Measurements from ENCODE around the gene LAMC2.
A peak's percentile ranks its signal among the peaks of the same experiment; 100 is the strongest.

Gene LAMC2

DNA sequence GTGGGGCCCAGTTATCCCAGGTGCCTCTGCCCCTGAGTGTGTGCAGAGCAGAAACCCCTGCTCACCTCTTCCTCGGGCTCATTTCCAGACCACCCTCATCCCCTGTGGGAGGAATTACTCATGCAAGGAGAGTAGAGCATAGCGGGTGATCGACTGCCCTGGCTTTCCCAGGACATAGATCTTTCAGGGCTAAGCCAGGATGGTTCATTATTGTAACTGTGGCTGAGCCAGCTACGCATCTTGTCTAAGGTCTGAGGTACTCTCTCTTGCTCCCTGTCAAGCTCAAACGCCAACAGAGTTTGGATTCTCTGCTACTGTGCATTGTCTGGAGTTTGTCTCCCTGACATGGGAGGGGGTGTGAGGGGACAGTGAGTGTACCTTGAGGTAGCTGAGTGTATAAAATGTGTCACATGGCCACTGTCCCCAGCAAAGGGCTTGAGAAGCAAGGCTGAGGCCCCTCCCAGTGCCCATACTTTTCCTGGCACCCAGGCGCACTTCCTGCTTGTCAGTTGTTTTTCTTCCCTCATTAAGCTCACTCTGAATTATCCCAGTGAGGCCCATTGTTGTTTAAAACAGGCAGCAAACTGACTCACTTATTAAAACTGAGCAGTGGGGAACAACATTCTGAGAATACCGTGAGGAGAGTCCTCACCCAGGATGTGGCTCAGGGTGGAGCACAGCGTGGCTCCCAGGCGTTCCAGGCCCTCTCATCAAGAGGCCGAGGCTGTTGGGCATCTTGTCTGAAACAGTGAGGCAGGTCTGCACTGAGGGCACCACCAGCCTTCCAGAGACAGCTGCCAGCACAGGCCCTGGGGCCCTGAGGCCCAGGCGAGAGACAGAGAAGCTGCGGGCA lies 92.9 kb downstream of the LAMC2 start:
- TF ChIP-seq CTCF (conservative IDR thresholded peaks at IDR 0.05; ENCODE audit: control insufficient read depth, insufficient read depth, low read depth, low read length), result no peak
- DNase-seq (ENCODE audit: low read depth), result peak; percentile 89
- H3K4me3 ChIP-seq (ENCODE audit: control insufficient read depth, low read depth, low read length), result peak overlapping the region; percentile 19

GRCh38 chr1:183279835-183280234 lies 93.8 kb downstream of the LAMC2 start:
- H3K4me3 ChIP-seq (ENCODE audit: control insufficient read depth, low read depth, low read length), result no peak overlapping the region
- peak; percentile 97 for DNase-seq (ENCODE audit: low read depth)
- TF ChIP-seq CTCF (conservative IDR thresholded peaks at IDR 0.05; ENCODE audit: control insufficient read depth, insufficient read depth, low read depth, low read length), result no peak

DNA sequence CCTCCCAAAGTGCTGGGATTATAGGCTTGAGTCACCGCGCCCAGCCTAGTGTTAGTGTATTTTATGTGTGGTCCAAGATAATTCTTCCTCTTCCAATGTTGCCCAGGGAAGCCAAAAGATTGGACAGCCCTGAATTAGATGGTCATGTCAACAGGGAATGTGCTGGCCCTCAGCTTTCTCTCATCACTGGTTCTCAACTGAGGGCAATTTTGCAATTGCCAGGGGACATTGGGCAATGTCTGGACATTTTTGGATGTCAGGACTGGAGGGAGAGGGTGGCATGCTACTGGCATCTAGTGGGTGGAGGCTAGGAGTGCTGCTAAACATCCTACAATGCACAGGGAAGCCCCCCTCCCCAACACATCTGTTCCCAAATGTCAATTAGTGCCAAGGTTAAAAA lies 95.0 kb downstream of the LAMC2 start:
- DNase-seq (ENCODE audit: low read depth), result peak; percentile 86
- no peak for TF ChIP-seq CTCF (conservative IDR thresholded peaks at IDR 0.05; ENCODE audit: control insufficient read depth, insufficient read depth, low read depth, low read length)
- no peak overlapping the region for H3K4me3 ChIP-seq (ENCODE audit: control insufficient read depth, low read depth, low read length)

DNA sequence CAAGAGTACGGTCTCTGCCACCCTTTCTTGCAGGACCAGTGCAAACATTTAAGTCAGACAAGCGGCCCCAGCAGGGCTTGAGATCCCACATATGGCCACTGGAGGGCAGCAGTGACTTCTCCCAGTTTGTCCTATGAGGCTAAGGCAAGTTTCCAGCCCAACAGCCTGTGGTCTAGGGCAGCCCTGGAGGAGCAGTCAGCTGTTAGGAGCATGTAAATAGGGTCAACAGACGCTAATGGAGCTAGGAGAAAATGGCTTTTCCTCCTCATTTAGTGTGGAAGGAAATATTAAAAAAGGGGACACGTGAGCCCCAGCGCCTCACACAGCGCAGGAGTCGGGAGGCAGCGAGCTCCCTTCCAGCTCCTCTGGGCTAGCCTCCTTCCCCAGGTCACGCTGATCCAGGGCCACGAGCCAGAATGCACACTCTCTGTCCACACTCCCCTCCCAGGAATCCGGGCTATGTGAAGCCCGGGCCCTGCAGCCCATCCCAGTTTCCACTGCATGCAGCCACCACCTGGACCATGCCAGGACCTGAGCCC lies 95.6 kb downstream of the LAMC2 start:
- no peak overlapping the region for H3K4me3 ChIP-seq (ENCODE audit: control insufficient read depth, low read depth, low read length)
- peak; percentile 90 for TF ChIP-seq CTCF (conservative IDR thresholded peaks at IDR 0.05; ENCODE audit: control insufficient read depth, insufficient read depth, low read depth, low read length)
- DNase-seq (ENCODE audit: low read depth), result peak; percentile 95

GRCh38 chr1:183282101-183282855 lies 96.2 kb downstream of the LAMC2 start:
- no peak for TF ChIP-seq CTCF (conservative IDR thresholded peaks at IDR 0.05; ENCODE audit: control insufficient read depth, insufficient read depth, low read depth, low read length)
- DNase-seq (ENCODE audit: low read depth), result no peak
- H3K4me3 ChIP-seq (ENCODE audit: control insufficient read depth, low read depth, low read length), result no peak overlapping the region

DNA sequence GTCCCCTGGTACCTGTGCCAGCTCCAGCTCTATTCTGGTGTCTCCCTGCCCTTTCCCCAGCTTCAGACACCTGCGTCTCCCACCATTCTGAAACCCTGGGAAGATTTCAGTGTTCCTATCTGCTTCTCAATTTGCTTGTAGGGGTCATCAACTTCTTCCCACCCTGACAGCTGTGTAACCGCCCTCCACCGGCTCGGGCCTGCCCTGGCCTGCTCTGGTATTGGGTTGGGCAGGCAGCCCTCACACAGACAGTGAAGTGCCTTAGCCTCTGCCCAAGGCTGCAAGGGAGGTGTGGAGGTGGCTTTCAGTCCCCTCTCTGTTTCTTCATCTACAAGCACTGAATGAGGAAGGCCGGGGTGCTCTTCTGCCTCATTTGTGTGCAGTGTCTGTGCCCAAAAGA lies 97.2 kb downstream of the LAMC2 start:
- DNase-seq (ENCODE audit: low read depth), result no peak
- no peak for TF ChIP-seq CTCF (conservative IDR thresholded peaks at IDR 0.05; ENCODE audit: control insufficient read depth, insufficient read depth, low read depth, low read length)
- H3K4me3 ChIP-seq (ENCODE audit: control insufficient read depth, low read depth, low read length), result no peak overlapping the region

Measured in fibroblast of mammary gland (primary cell).